WTC11 (cell line): ENCODE measurements around the gene DUSP3. TPM values are rescaled to one million over a fixed set of nuclear protein-coding genes. Genes with fewer than 3 reads are reported as not detected.

Experiments used
- ATAC-seq: fragments of 200-7000 bp; cut with Tn5 transposase; 2 replicates; pipeline ENCODE4 v1.10.0; 2021; ENCODE audit warnings: mild to moderate bottlenecking, moderate library complexity
- CTCF ChIA-PET: fragments of 300-600 bp; sonication (Branson Sonifier 250); formaldehyde crosslinking; loops from one replicate; lab custom pipeline; 2021; ENCODE audit warnings: antibody characterized with exemption; lab: Charles Lee
- POLR2A ChIA-PET: fragments of 350-600 bp; sonication (Branson Sonifier 250); formaldehyde crosslinking; loops from one replicate; lab custom pipeline; 2021; ENCODE audit warnings: antibody characterized with exemption; lab: Charles Lee
- DNase-seq: peaks from one replicate; pipeline ENCODE4 v3.0.0; 2021; ENCODE audit warnings: low spot score
- H3K27ac Mint-ChIP-seq: 2 replicates; pipeline ENCODE4 v1.8.0; 2021; ENCODE audit warnings: mixed read lengths
- H3K27me3 Mint-ChIP-seq: 2 replicates; pipeline ENCODE4 v1.8.0; 2021; ENCODE audit warnings: low read depth, mild to moderate bottlenecking, moderate library complexity, mixed read lengths
- H3K36me3 Mint-ChIP-seq: 2 replicates; pipeline ENCODE4 v1.8.0; 2021; ENCODE audit warnings: mixed read lengths
- H3K4me1 Mint-ChIP-seq: 2 replicates; pipeline ENCODE4 v1.8.0; 2022; ENCODE audit warnings: mixed read lengths
- H3K4me3 Mint-ChIP-seq: 2 replicates; pipeline ENCODE4 v1.8.0; 2021; ENCODE audit warnings: mild to moderate bottlenecking, moderate library complexity, mixed read lengths
- H3K9me3 Mint-ChIP-seq: 2 replicates; pipeline ENCODE4 v1.8.0; 2021; ENCODE audit warnings: mixed read lengths
- ATF1 ChIP-seq: sonication (generic); formaldehyde crosslinking; IDR thresholded peaks from 2 replicates; pipeline ENCODE4 v1.8.1; 2023; ENCODE audit warnings: mild to moderate bottlenecking, moderate library complexity, missing genetic modification reagents
- ELF4 ChIP-seq: sonication (generic); formaldehyde crosslinking; IDR thresholded peaks from 2 replicates; pipeline ENCODE4 v1.8.1; 2022; ENCODE audit warnings: low read depth, mild to moderate bottlenecking, moderate library complexity, missing genetic modification reagents
- GTF2I ChIP-seq: fragments of 250-450 bp; sonication (Bioruptor Pico); conservative IDR thresholded peaks from 2 replicates; pipeline ENCODE4 v1.4.0; 2021; ENCODE audit warnings: mild to moderate bottlenecking
- MXD4 ChIP-seq: fragments of 250-450 bp; sonication (Bioruptor Pico); IDR thresholded peaks from 2 replicates; pipeline ENCODE4 v1.8.0; 2021; ENCODE audit warnings: mild to moderate bottlenecking, moderate library complexity, borderline replicate concordance
- SMAD4 ChIP-seq: sonication (generic); formaldehyde crosslinking; IDR thresholded peaks from 2 replicates; pipeline ENCODE4 v1.8.0; 2022; ENCODE audit warnings: mild to moderate bottlenecking, missing genetic modification reagents
- TEAD4 ChIP-seq: sonication (generic); formaldehyde crosslinking; IDR thresholded peaks from 2 replicates; pipeline ENCODE4 v1.8.0; 2022; ENCODE audit warnings: mild to moderate bottlenecking, missing genetic modification reagents
- ZNF232 ChIP-seq: sonication (generic); formaldehyde crosslinking; IDR thresholded peaks from 2 replicates; pipeline ENCODE4 v1.8.0; 2022; ENCODE audit warnings: mild to moderate bottlenecking, missing genetic modification reagents
- ZNF671 ChIP-seq: fragments of 250-450 bp; sonication (Bioruptor Pico); IDR thresholded peaks from 2 replicates; pipeline ENCODE4 v1.8.0; 2021; ENCODE audit warnings: mild to moderate bottlenecking
- total RNA-seq: library from RNA; stranded (reverse); gene quantifications from 3 replicates; pipeline ENCODE4 v1.2.3, GENCODE V29; 2021
- TF ChIP-seq, protein P1 (sequence below): sonication (generic); formaldehyde crosslinking; IDR thresholded peaks from 2 replicates; pipeline ENCODE4 v1.8.0; 2022; ENCODE audit warnings: mild to moderate bottlenecking, missing genetic modification reagents
- TF ChIP-seq, protein P2 (sequence below): fragments of 250-450 bp; sonication (Bioruptor Pico); IDR thresholded peaks from 2 replicates; pipeline ENCODE4 v1.9.0; 2021; ENCODE audit warnings: mild to moderate bottlenecking
- TF ChIP-seq, protein P3 (sequence below): sonication (generic); formaldehyde crosslinking; IDR thresholded peaks from 2 replicates; pipeline ENCODE4 v1.8.1; 2023; ENCODE audit warnings: mild to moderate bottlenecking, missing genetic modification reagents, moderate library complexity
- TF ChIP-seq, protein P4 (sequence below): sonication (generic); formaldehyde crosslinking; IDR thresholded peaks from 2 replicates; pipeline ENCODE4 v1.8.1; 2023; ENCODE audit warnings: mild to moderate bottlenecking, moderate library complexity, missing genetic modification reagents
- TF ChIP-seq, protein P5 (sequence below): sonication (generic); formaldehyde crosslinking; IDR thresholded peaks from 2 replicates; pipeline ENCODE4 v1.8.1; 2022; ENCODE audit warnings: missing genetic modification reagents, borderline replicate concordance

The DUSP3 gene
- total RNA-seq, 1 experiment from 2014 or later, result 31.5 TPM

DNA sequence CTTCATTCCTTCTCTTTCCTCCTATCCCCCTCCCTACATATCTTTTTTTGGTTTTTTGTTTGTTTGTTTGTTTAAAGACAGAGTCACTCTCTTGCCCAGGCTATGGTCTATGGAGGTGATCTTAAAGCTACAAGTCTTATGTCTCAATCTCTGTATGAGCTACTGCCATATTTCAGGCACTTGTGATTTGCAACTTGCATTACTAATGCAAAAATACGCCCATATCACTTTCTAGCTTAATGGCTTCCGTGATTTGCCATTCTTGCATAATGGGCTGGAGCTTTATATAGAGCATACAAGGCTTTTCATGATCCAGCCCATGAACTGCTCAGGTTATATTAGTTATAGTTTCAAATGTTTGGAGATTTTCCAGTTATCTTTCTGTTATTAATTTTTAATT, 9.0 kb upstream of the DUSP3 start (continued):
- TF ChIP-seq, protein P1, sequence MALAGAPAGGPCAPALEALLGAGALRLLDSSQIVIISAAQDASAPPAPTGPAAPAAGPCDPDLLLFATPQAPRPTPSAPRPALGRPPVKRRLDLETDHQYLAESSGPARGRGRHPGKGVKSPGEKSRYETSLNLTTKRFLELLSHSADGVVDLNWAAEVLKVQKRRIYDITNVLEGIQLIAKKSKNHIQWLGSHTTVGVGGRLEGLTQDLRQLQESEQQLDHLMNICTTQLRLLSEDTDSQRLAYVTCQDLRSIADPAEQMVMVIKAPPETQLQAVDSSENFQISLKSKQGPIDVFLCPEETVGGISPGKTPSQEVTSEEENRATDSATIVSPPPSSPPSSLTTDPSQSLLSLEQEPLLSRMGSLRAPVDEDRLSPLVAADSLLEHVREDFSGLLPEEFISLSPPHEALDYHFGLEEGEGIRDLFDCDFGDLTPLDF (CRISPR knock-in tag), result no peak
- TF ChIP-seq, protein P2, sequence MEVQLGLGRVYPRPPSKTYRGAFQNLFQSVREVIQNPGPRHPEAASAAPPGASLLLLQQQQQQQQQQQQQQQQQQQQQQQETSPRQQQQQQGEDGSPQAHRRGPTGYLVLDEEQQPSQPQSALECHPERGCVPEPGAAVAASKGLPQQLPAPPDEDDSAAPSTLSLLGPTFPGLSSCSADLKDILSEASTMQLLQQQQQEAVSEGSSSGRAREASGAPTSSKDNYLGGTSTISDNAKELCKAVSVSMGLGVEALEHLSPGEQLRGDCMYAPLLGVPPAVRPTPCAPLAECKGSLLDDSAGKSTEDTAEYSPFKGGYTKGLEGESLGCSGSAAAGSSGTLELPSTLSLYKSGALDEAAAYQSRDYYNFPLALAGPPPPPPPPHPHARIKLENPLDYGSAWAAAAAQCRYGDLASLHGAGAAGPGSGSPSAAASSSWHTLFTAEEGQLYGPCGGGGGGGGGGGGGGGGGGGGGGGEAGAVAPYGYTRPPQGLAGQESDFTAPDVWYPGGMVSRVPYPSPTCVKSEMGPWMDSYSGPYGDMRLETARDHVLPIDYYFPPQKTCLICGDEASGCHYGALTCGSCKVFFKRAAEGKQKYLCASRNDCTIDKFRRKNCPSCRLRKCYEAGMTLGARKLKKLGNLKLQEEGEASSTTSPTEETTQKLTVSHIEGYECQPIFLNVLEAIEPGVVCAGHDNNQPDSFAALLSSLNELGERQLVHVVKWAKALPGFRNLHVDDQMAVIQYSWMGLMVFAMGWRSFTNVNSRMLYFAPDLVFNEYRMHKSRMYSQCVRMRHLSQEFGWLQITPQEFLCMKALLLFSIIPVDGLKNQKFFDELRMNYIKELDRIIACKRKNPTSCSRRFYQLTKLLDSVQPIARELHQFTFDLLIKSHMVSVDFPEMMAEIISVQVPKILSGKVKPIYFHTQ (CRISPR knock-in tag), result no peak
- no peak for TF ChIP-seq ATF1 (CRISPR knock-in tag)
- TF ChIP-seq, all 79 proteins: peak for 0

DNA sequence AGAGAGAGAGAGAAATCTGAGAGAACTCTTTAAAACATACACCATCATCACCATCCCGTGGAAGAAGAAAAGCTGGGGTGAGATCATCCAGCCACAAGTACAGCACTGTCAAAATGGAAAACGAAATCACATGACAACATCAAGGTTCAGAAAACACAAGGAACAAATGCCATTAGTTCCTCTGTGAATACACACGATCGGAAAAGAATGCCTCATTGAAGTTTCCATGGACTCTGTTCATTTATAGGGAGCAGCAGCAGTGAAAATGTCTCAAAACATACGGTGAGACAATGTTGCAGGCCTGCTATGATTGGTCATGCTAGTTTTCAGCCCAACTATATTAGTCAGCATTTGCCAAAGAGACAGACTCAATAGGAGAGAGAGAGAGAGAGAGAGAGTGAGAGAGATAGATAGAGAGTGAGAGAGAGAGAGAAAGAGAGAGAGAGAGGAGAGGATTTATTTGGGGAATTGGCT, 5.9 kb upstream of the DUSP3 start:
- peaks cover 18% of the 10 kb centered on the region for H3K27me3 Mint-ChIP-seq
- POLR2A ChIA-PET, result no interaction called here
- TF ChIP-seq ZNF671 (CRISPR knock-in tag) (no peak), ATF1 (CRISPR knock-in tag) (no peak), SMAD4 (CRISPR knock-in tag) (no peak), ZNF232 (no peak), GTF2I (CRISPR knock-in tag) (no peak), ELF4 (CRISPR knock-in tag) (no peak), MXD4 (no peak)
- TF ChIP-seq, protein P3, sequence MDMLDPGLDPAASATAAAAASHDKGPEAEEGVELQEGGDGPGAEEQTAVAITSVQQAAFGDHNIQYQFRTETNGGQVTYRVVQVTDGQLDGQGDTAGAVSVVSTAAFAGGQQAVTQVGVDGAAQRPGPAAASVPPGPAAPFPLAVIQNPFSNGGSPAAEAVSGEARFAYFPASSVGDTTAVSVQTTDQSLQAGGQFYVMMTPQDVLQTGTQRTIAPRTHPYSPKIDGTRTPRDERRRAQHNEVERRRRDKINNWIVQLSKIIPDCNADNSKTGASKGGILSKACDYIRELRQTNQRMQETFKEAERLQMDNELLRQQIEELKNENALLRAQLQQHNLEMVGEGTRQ (CRISPR knock-in tag), result no peak
- TF ChIP-seq, protein P4, sequence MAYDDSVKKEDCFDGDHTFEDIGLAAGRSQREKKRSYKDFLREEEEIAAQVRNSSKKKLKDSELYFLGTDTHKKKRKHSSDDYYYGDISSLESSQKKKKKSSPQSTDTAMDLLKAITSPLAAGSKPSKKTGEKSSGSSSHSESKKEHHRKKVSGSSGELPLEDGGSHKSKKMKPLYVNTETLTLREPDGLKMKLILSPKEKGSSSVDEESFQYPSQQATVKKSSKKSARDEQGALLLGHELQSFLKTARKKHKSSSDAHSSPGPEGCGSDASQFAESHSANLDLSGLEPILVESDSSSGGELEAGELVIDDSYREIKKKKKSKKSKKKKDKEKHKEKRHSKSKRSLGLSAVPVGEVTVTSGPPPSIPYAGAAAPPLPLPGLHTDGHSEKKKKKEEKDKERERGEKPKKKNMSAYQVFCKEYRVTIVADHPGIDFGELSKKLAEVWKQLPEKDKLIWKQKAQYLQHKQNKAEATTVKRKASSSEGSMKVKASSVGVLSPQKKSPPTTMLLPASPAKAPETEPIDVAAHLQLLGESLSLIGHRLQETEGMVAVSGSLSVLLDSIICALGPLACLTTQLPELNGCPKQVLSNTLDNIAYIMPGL (CRISPR knock-in tag), result no peak
- no peak for DNase-seq
- ATAC-seq, result no peak
- H3K9me3 Mint-ChIP-seq, result no peaks in the 10 kb centered on the region
- CTCF ChIA-PET, result interaction anchor here (2.2 kb wide), 1 partner anchor 61 kb away, joined by 7 read pairs; the partner anchor contains the start of gene CD300LG
- H3K27ac Mint-ChIP-seq, result no peak overlapping the region
- peaks cover 9% of the 10 kb centered on the region for H3K4me1 Mint-ChIP-seq
- no peak overlapping the region for H3K4me3 Mint-ChIP-seq
- H3K36me3 Mint-ChIP-seq, result no peaks in the 10 kb centered on the region

DNA sequence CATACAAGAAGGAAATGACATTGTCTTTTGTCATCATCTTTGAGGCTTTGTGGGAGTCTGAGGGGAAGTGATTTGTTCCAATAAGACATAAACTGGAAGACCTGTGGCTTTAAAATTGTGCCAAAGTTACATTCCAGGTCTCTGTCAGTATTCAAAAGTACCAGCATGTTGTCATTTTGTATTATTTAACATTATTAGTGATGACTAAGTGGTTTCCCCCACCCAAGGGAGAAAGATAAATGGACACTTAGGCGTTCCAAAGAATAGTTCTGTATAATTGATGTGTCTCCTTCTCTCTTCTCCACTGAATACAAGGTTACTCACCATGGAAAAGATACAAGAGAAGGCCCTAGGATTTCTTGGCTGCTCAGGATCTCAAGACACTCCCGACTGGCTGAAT, 5.3 kb upstream of the DUSP3 start:
- ChIA-PET POLR2A (no interaction called here), CTCF (interaction anchor here (2.2 kb wide), 1 partner anchor 62 kb away, joined by 7 read pairs; the partner anchor contains the start of gene CD300LG)
- Mint-ChIP-seq H3K4me1 (peaks cover 15% of the 10 kb centered on the region), H3K4me3 (no peak overlapping the region), H3K27me3 (peaks cover 24% of the 10 kb centered on the region), H3K36me3 (no peaks in the 10 kb centered on the region), H3K9me3 (no peaks in the 10 kb centered on the region), H3K27ac (no peak overlapping the region)
- no peak for DNase-seq
- TF ChIP-seq, protein P5, sequence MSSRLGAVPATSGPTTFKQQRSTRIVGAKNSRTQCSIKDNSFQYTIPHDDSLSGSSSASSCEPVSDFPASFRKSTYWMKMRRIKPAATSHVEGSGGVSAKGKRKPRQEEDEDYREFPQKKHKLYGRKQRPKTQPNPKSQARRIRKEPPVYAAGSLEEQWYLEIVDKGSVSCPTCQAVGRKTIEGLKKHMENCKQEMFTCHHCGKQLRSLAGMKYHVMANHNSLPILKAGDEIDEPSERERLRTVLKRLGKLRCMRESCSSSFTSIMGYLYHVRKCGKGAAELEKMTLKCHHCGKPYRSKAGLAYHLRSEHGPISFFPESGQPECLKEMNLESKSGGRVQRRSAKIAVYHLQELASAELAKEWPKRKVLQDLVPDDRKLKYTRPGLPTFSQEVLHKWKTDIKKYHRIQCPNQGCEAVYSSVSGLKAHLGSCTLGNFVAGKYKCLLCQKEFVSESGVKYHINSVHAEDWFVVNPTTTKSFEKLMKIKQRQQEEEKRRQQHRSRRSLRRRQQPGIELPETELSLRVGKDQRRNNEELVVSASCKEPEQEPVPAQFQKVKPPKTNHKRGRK, result no peak
- TF ChIP-seq TEAD4 (CRISPR knock-in tag), result no peak
- no peak for ATAC-seq
